Kidney (tissue), 14 donors: ENCODE data around the gene FBN1. TPM values are rescaled to one million over a fixed set of nuclear protein-coding genes. Genes with fewer than 3 reads are reported as not detected.

Experiments used
- DNase-seq, 5 donors: peaks; one replicate each; pipeline ENCODE4 v3.0.0-alpha.2; 2013 to 2020
- FAIRE-seq: peaks from 2 replicates; lab custom pipeline; 2012; peaks lifted over from hg19 to GRCh38; lab: Jason Lieb, UNC
- H3K27ac ChIP-seq, 2 donors: one replicate each; pipeline ENCODE4 v1.7.0; 2013; ENCODE audit warnings: low read depth in 2 of 2, low read length in 2 of 2, inconsistent platforms in 1 of 2
- H3K27me3 ChIP-seq: one replicate; pipeline ENCODE4 v1.7.1; 2013; ENCODE audit warnings: low read length, inconsistent platforms; ENCODE audit not compliant: control insufficient read depth, insufficient read depth
- H3K36me3 ChIP-seq, 3 donors: one replicate each; pipeline versions ENCODE4 v1.7.0 to v1.7.1; 2013; ENCODE audit warnings: low read length in 3 of 3, control low read depth in 1 of 3, inconsistent platforms in 1 of 3; ENCODE audit not compliant: insufficient read depth in 3 of 3, control insufficient read depth in 2 of 3
- H3K4me1 ChIP-seq, 3 donors: one replicate each; pipeline versions ENCODE4 v1.7.0 to v1.7.1; 2013; ENCODE audit warnings: low read length in 3 of 3, inconsistent platforms in 1 of 3, low read depth in 1 of 3; ENCODE audit not compliant: control insufficient read depth in 2 of 3, insufficient read depth in 2 of 3
- H3K4me3 ChIP-seq, 3 donors: one replicate each; pipeline versions ENCODE4 v1.7.0 to v1.8.1; 2013; ENCODE audit warnings: low read length in 3 of 3, control low read depth in 1 of 3, inconsistent platforms in 1 of 3
- H3K9ac ChIP-seq, 3 donors: one replicate each; pipeline versions ENCODE4 v1.7.0 to v1.7.1; 2013; ENCODE audit warnings: low read length in 3 of 3, control low read depth in 1 of 3, inconsistent platforms in 1 of 3
- H3K9me3 ChIP-seq, 3 donors: one replicate each; pipeline versions ENCODE4 v1.7.0 to v1.7.1; 2013; ENCODE audit warnings: low read length in 3 of 3, control low read depth in 1 of 3, inconsistent platforms in 1 of 3; ENCODE audit not compliant: control insufficient read depth in 2 of 3, insufficient read depth in 1 of 3
- intact Hi-C: fragments of 100-400 bp; cut with DNase I; formaldehyde crosslinking; loops from one replicate; pipeline ENCODE4 v1.11.1; 2022
- polyA plus RNA-seq: library from polyadenylated mRNA; stranded (reverse); fragments of 350-450 nt; fragmentation: Illumina TruSeq; extraction: RNeasy Lipid Tissue Mini Kit (QIAGEN cat#74804); gene quantifications from one replicate; pipeline ENCODE4 v1.2.3, GENCODE V29; 2014; ENCODE audit warnings: low read depth, low replicate concordance; ENCODE audit not compliant: insufficient read depth
- total RNA-seq: library from RNA; stranded (reverse); fragmentation: NEBNext Ultra II Directional; extraction: Animal tissue kit (Norgen Biotek cat#: 25700); gene quantifications from one replicate; pipeline ENCODE4 v1.2.1, GENCODE V29; 2021
- TF ChIP-seq, protein P1 (sequence below): IDR thresholded peaks from 3 replicates; pipeline ENCODE4 v1.5.1; 2012; ENCODE audit warnings: mild to moderate bottlenecking, moderate library complexity, borderline replicate concordance; ENCODE audit not compliant: insufficient read depth; ENCODE audit errors: extremely low read depth
- donor health status: control.
- donor health status: control.
- donor health status: control.
- donor health status: control.
- donor health status: control.
- donor health status: DM: yes; HTN: yes; CAD: no.
- donor health status: Normal renal cell carcinoma (clear cell type).

The FBN1 gene
- total and polyA plus RNA-seq, 2 donors from 2014 or later, result 2.4 to 30.8 TPM

DNA sequence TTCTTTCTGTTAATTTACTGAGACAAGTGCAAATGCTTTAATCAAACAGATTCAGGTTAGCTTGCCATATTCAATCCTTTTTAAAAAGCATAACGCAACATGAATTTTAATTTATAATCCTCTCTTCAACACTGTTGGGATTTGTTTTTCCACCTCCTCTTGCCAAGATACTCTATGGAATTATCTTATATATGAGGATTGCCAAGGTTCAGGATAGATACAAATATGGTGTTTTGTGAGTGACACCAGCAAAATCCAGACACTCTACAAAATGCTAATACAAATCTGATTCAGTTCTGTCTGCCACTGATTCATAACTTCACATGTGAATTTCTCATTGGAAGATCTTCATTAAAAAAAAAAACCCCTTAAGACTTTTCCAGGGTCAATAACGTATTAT lies 104.8 kb downstream of the FBN1 start:
- Histone ChIP-seq H3K9ac (no peak overlapping the region), H3K4me3 (no peak overlapping the region), H3K27me3 (no peaks in the 10 kb centered on the region), H3K36me3 (no peaks in the 10 kb centered on the region), H3K27ac (no peak overlapping the region), H3K9me3 (no peaks in the 10 kb centered on the region), H3K4me1 (peaks cover 0 to 3% (median 0%) of the 10 kb centered on the region in 3 donors)
- FAIRE-seq, result no peak
- DNase-seq, result no peak
- TF ChIP-seq, protein P1, sequence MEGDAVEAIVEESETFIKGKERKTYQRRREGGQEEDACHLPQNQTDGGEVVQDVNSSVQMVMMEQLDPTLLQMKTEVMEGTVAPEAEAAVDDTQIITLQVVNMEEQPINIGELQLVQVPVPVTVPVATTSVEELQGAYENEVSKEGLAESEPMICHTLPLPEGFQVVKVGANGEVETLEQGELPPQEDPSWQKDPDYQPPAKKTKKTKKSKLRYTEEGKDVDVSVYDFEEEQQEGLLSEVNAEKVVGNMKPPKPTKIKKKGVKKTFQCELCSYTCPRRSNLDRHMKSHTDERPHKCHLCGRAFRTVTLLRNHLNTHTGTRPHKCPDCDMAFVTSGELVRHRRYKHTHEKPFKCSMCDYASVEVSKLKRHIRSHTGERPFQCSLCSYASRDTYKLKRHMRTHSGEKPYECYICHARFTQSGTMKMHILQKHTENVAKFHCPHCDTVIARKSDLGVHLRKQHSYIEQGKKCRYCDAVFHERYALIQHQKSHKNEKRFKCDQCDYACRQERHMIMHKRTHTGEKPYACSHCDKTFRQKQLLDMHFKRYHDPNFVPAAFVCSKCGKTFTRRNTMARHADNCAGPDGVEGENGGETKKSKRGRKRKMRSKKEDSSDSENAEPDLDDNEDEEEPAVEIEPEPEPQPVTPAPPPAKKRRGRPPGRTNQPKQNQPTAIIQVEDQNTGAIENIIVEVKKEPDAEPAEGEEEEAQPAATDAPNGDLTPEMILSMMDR, result no peak
- intact Hi-C loops, result no loop called here

- TF ChIP-seq, protein P1, result no peak
- DNase-seq (no peak), FAIRE-seq (no peak)
- Histone ChIP-seq H3K27me3 (no peaks in the 10 kb centered on the region), H3K4me1 (peaks cover 0 to 3% (median 0%) of the 10 kb centered on the region in 3 donors), H3K36me3 (no peaks in the 10 kb centered on the region), H3K9me3 (no peaks in the 10 kb centered on the region), H3K27ac (no peak overlapping the region), H3K4me3 (no peak overlapping the region), H3K9ac (no peak overlapping the region)
- intact Hi-C loops, result no loop called here
These were observed 106.6 kb downstream of the FBN1 start for GRCh38 chr15:48538941-48539340.

- DNase-seq (no peak), FAIRE-seq (no peak)
- no peaks in the 10 kb centered on the region for H3K9me3 ChIP-seq
- H3K27ac ChIP-seq, result no peak overlapping the region
- H3K36me3 ChIP-seq, result no peaks in the 10 kb centered on the region
- TF ChIP-seq, protein P1, result no peak
- H3K9ac ChIP-seq, result no peak overlapping the region
- H3K4me1 ChIP-seq, result peaks cover 0 to 3% (median 0%) of the 10 kb centered on the region in 3 donors
- intact Hi-C loops, result no loop called here
- H3K27me3 ChIP-seq, result no peaks in the 10 kb centered on the region
- no peak overlapping the region for H3K4me3 ChIP-seq
These were observed 108.0 kb downstream of the FBN1 start for GRCh38 chr15:48537271-48538113.
